Nephron (organoid): ENCODE measurements around the gene THOC7.

Experiments used
- H3K27ac Mint-ChIP-seq, 3 experiments: 2 replicates each; pipeline ENCODE4 v1.8.0; 2020; ENCODE audit warnings: mixed read lengths in 3 of 3, mild to moderate bottlenecking in 2 of 3, moderate library complexity in 1 of 3
- H3K27me3 Mint-ChIP-seq: 2 replicates; pipeline ENCODE4 v1.8.0; 2021; ENCODE audit warnings: low read depth, mild to moderate bottlenecking, moderate library complexity, mixed read lengths
- H3K36me3 Mint-ChIP-seq: 2 replicates; pipeline ENCODE4 v1.8.0; 2020; ENCODE audit warnings: low read depth, mixed read lengths
- H3K4me1 Mint-ChIP-seq: 2 replicates; pipeline ENCODE4 v1.8.0; 2020; ENCODE audit warnings: mixed read lengths
- H3K4me3 Mint-ChIP-seq, 3 experiments: 2 replicates each; pipeline ENCODE4 v1.8.0; 2020; ENCODE audit warnings: mild to moderate bottlenecking in 3 of 3, mixed read lengths in 3 of 3, moderate library complexity in 2 of 3
- H3K9me3 Mint-ChIP-seq: 2 replicates; pipeline ENCODE4 v1.8.0; 2020; ENCODE audit warnings: mixed read lengths
- TF ChIP-seq, protein P1 (sequence below), 3 experiments: fragments of 200-600 bp; sonication (generic); IDR thresholded peaks; one replicate each; pipeline ENCODE4 v1.5.0; 2021; ENCODE audit warnings: antibody characterized with exemption in 3 of 3; ENCODE audit not compliant: unreplicated experiment in 3 of 3

Gene THOC7

DNA sequence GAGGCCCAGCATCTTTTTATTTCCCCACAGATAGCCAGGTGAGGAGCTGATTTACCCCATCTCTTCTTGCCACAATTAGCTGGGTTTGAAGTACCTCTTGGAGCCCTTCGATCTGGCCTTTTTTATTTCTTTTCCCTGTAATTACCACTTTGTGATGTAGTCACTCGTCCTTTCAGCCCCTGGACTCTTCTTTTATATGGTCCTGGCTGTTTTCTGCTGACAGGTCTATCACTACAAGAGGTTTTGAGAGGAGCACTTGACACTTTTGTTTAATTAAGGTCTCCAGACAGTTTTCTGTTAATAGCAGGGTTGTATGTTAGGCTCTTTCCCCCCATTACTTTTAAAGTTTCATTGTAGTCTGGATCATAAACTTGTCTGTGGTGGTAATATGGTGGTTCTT lies 11.9 kb upstream of the THOC7 start:
- Mint-ChIP-seq H3K4me1 (peaks cover 36% of the 10 kb centered on the region), H3K36me3 (no peaks in the 10 kb centered on the region), H3K9me3 (no peaks in the 10 kb centered on the region), H3K4me3 (no peak overlapping the region), H3K27ac (peak overlapping the region in 1 of 3 experiments; percentile 29), H3K27me3 (no peaks in the 10 kb centered on the region)
- TF ChIP-seq, protein P1, sequence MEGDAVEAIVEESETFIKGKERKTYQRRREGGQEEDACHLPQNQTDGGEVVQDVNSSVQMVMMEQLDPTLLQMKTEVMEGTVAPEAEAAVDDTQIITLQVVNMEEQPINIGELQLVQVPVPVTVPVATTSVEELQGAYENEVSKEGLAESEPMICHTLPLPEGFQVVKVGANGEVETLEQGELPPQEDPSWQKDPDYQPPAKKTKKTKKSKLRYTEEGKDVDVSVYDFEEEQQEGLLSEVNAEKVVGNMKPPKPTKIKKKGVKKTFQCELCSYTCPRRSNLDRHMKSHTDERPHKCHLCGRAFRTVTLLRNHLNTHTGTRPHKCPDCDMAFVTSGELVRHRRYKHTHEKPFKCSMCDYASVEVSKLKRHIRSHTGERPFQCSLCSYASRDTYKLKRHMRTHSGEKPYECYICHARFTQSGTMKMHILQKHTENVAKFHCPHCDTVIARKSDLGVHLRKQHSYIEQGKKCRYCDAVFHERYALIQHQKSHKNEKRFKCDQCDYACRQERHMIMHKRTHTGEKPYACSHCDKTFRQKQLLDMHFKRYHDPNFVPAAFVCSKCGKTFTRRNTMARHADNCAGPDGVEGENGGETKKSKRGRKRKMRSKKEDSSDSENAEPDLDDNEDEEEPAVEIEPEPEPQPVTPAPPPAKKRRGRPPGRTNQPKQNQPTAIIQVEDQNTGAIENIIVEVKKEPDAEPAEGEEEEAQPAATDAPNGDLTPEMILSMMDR (IDR thresholded peaks at IDR 0.05; ENCODE audit: unreplicated experiment in 3 of 3), result no peak

DNA sequence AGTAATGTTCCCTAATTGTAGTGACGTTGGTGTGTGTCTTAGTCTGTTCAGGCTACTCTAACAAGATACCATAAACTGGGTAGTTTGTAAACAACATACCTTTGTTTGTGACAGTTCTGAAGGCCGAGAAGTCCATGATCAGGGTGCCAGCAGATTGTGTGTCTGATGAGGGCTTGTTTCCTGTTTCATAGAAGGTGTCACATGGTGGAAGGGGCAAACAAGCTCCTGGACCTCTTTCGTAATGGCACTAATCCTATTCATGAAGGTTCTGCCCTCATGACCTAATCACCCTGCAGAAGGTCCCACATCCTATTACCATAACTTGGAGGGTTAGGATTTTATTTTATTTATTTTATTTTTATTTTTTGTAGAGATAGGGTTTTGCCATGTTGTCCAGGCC lies 11.2 kb upstream of the THOC7 start:
- no peaks in the 10 kb centered on the region for H3K27me3 Mint-ChIP-seq
- H3K4me1 Mint-ChIP-seq, result peaks cover 37% of the 10 kb centered on the region
- no peaks in the 10 kb centered on the region for H3K9me3 Mint-ChIP-seq
- H3K27ac Mint-ChIP-seq, result no peak overlapping the region
- no peaks in the 10 kb centered on the region for H3K36me3 Mint-ChIP-seq
- no peak overlapping the region for H3K4me3 Mint-ChIP-seq
- TF ChIP-seq, protein P1 (IDR thresholded peaks at IDR 0.05; ENCODE audit: unreplicated experiment in 3 of 3), result no peak

DNA sequence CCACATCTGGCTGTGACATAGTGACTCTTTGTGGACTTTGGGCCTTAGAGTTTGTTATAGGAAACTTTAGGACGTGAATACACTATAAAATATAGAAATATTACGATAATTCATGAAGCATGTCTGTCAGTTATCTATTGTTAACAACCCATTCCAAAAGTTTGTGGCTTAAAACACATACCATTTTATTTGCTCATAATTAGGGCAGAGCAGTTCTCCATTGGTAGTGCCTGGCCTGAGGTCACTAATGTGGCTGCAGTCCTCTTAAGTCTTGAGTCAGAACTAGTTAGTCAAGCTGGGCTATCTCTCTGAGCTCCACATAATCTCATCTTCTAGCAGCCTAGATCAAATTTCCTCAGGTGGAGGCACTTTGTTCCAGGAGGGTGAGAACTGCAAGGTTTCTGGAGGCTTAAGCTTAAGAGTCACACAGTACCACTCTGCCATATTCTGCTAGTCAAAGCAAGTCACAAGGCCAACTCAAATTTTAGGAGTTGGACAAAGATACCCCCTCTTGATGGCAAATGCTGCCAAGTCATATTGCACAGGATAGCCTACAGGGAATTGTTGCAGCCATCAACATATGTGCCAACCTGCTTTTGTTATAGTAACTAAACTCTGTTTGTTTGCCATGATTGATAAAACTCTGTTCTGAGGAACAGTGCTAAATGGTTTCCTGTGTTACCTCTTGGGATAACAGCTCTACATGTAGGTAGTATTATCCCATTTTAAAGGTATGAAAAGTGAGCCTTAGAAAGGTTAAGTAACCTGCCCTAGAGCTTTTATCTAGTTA lies 8.7 kb upstream of the THOC7 start:
- no peak overlapping the region for H3K27ac Mint-ChIP-seq
- TF ChIP-seq, protein P1 (IDR thresholded peaks at IDR 0.05; ENCODE audit: unreplicated experiment in 3 of 3), result no peak
- H3K4me1 Mint-ChIP-seq, result peaks cover 22% of the 10 kb centered on the region
- no peaks in the 10 kb centered on the region for H3K27me3 Mint-ChIP-seq
- no peaks in the 10 kb centered on the region for H3K9me3 Mint-ChIP-seq
- H3K4me3 Mint-ChIP-seq, result no peak overlapping the region
- H3K36me3 Mint-ChIP-seq, result no peaks in the 10 kb centered on the region

DNA sequence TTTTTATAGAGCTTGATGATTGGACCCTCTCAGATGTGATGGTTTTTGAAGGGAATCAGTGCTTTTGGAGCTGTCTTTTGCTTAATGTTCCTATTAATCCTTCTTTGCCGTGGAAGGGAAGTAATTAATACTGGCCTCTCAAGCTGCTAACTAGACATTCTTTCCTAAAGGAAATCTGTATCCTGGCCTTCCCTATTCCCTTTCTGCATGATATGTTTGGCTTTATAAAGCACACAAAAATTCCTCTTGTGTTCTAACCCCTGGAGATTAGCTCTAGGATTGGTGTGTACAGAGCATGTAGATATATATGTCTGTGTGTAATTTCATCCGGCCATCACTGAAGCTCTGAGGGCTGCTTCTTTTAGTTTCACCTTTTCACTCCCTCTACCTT lies 7.0 kb upstream of the THOC7 start:
- Mint-ChIP-seq H3K4me1 (peaks cover 10% of the 10 kb centered on the region), H3K27ac (peak overlapping the region in 1 of 3 experiments; percentile 25), H3K36me3 (peaks cover 9% of the 10 kb centered on the region), H3K27me3 (no peaks in the 10 kb centered on the region), H3K9me3 (no peaks in the 10 kb centered on the region), H3K4me3 (no peak overlapping the region)
- TF ChIP-seq, protein P1 (IDR thresholded peaks at IDR 0.05; ENCODE audit: unreplicated experiment in 3 of 3), result no peak

DNA sequence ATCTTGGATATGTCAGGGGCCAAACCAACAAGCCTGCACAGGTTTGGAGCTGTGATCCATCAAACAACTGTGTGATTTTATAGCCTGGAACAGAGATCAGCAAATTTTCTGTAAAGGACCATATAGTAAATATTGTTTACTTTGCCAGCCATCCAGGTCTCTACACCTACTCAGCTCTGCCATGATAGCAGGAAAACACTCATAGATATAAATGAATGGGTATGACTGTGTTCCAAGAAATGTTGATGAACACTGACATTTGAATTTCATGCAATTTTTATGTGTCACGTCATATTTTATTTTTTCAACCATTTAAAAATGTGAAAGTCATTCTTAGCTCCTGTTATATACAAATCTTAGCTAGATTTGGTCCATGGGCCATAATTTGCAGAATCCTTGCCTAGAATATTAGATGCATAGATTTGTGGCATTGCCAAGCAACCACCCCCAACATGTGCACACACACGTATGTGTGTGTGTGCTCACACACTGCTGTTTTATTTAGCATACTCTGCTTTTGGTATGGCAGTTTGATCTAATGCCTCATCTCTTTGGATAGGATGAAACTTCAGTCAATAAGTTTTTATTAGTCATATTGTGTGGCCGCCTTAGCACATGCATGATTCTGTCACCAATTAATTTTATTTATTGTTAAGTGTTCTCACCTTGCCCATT lies 6.5 kb upstream of the THOC7 start:
- H3K27ac Mint-ChIP-seq, result no peak overlapping the region
- TF ChIP-seq, protein P1 (IDR thresholded peaks at IDR 0.05; ENCODE audit: unreplicated experiment in 3 of 3), result no peak
- H3K36me3 Mint-ChIP-seq, result peaks cover 11% of the 10 kb centered on the region
- no peak overlapping the region for H3K4me3 Mint-ChIP-seq
- H3K4me1 Mint-ChIP-seq, result peaks cover 10% of the 10 kb centered on the region
- no peaks in the 10 kb centered on the region for H3K9me3 Mint-ChIP-seq
- no peaks in the 10 kb centered on the region for H3K27me3 Mint-ChIP-seq
